GM12878 (cell line): Measurements from ENCODE around the gene ARHGAP45. TPM values are rescaled to one million over a fixed set of nuclear protein-coding genes. Genes with fewer than 3 reads are reported as not detected.

Source experiments
- ATAC-seq: fragments of 200-7000 bp; cut with Tn5 transposase; 3 replicates; pipeline ENCODE4 v1.9.1; 2020; ENCODE audit warnings: mild to moderate bottlenecking, moderate library complexity
- BruUV-seq: library from RNA; stranded (reverse); fragments of 400-500 nt; replicated peaks from 2 replicates; lab custom pipeline; 2021; lab: Mats Ljungman, UMichigan
- CTCF ChIA-PET: fragments of 300-600 bp; sonication (Branson Sonifier 250); formaldehyde crosslinking; extraction: SDS; loops from one replicate; lab custom pipeline; 2021; ENCODE audit warnings: inconsistent platforms; lab: Yijun Ruan, JAX
- POLR2A ChIA-PET: fragments of 350-600 bp; formaldehyde crosslinking; extraction: SDS; loops from one replicate; lab custom pipeline; 2021; ENCODE audit warnings: inconsistent platforms; lab: Charles Lee
- RAD21 ChIA-PET: fragments of 300-600 bp; sonication (Branson Sonifier 250); formaldehyde crosslinking; loops from one replicate; lab custom pipeline; 2023; ENCODE audit warnings: antibody characterized with exemption; ENCODE audit not compliant: unreplicated experiment; lab: Charles Lee
- SMC1A ChIA-PET: fragments of 300-600 bp; sonication (Branson Sonifier 250); formaldehyde crosslinking; loops from one replicate; lab custom pipeline; 2023; ENCODE audit not compliant: unreplicated experiment, uncharacterized antibody; lab: Charles Lee
- DNase-seq: peaks from one replicate; pipeline ENCODE4 v3.0.0-alpha.2; 2011; ENCODE audit warnings: low read depth, low spot score
- FAIRE-seq: peaks from 3 replicates; lab custom pipeline; 2011; peaks lifted over from hg19 to GRCh38; lab: Jason Lieb, UNC
- H2AFZ ChIP-seq: 2 replicates; pipeline ENCODE4 v1.6.0; 2011; ENCODE audit warnings: low read depth, low read length, control low read depth; ENCODE audit not compliant: control insufficient read depth
- H3K27ac ChIP-seq: 2 replicates; pipeline ENCODE4 v1.5.1; 2011; ENCODE audit warnings: control low read depth; ENCODE audit not compliant: control insufficient read depth, insufficient read depth
- H3K27me3 ChIP-seq, 2 experiments: replicated peaks in 1 of 2; 2 replicates each; pipeline versions ENCODE4 v1.6.0 to v1.6.1; 2011; ENCODE audit warnings: low read length in 1 of 2; ENCODE audit not compliant: control insufficient read depth in 2 of 2, insufficient read depth in 2 of 2
- H3K36me3 ChIP-seq, 2 experiments: 2 replicates each; pipeline ENCODE4 v1.5.1; 2011; ENCODE audit warnings: low read length in 1 of 2; ENCODE audit not compliant: control insufficient read depth in 2 of 2, insufficient read depth in 2 of 2
- H3K4me1 ChIP-seq: 2 replicates; pipeline ENCODE4 v1.6.1; 2011; ENCODE audit warnings: mild to moderate bottlenecking, low read length, moderate library complexity, mixed read lengths; ENCODE audit not compliant: control insufficient read depth, insufficient read depth
- H3K4me2 ChIP-seq: 2 replicates; pipeline ENCODE4 v1.6.0; 2011; ENCODE audit warnings: control low read depth; ENCODE audit not compliant: control insufficient read depth, insufficient read depth
- H3K4me3 ChIP-seq: fragments of 200-600 bp; sonication (generic); 2 replicates; pipeline ENCODE4 v1.5.1; 2016
- H3K79me2 ChIP-seq: 2 replicates; pipeline ENCODE4 v1.6.0; 2011; ENCODE audit warnings: low read length; ENCODE audit not compliant: control insufficient read depth, insufficient read depth
- H3K9ac ChIP-seq: 2 replicates; pipeline ENCODE4 v1.8.0; 2011; ENCODE audit warnings: low read length, control low read depth, mixed read lengths; ENCODE audit not compliant: control insufficient read depth, insufficient read depth
- H3K9me3 ChIP-seq: replicated peaks from 3 replicates; pipeline ENCODE4 v1.5.1; 2011; ENCODE audit warnings: mild to moderate bottlenecking, low read length; ENCODE audit not compliant: control insufficient read depth, insufficient read depth
- H4K20me1 ChIP-seq: 2 replicates; pipeline ENCODE4 v1.6.0; 2011; ENCODE audit not compliant: control insufficient read depth, insufficient read depth
- BACH1 ChIP-seq: fragments of 450-650 bp; IDR thresholded peaks from 2 replicates; pipeline ENCODE4 v1.6.1; 2017; ENCODE audit warnings: mild to moderate bottlenecking, borderline replicate concordance
- BRCA1 ChIP-seq: IDR thresholded peaks from 2 replicates; pipeline ENCODE4 v1.6.1; 2011; ENCODE audit warnings: low read depth, low read length, improper control_type of control experiment
- CUX1 ChIP-seq: IDR thresholded peaks from 2 replicates; pipeline ENCODE4 v1.6.1; 2012; ENCODE audit warnings: improper control_type of control experiment, low read depth, low read length; ENCODE audit not compliant: insufficient replicate concordance
- E2F8 ChIP-seq: fragments of 450-650 bp; IDR thresholded peaks from 2 replicates; pipeline ENCODE4 v1.6.1; 2018; ENCODE audit warnings: mild to moderate bottlenecking, low read depth, moderate library complexity; ENCODE audit not compliant: partially characterized antibody
- HSF1 ChIP-seq: fragments of 150-350 bp; IDR thresholded peaks from 2 replicates; pipeline ENCODE4 v1.6.1; 2014; ENCODE audit warnings: mild to moderate bottlenecking, low read depth, low read length
- IKZF1 ChIP-seq: fragments of 450-650 bp; conservative IDR thresholded peaks from 2 replicates; pipeline ENCODE4 v1.6.1; 2017; ENCODE audit warnings: antibody characterized with exemption, mild to moderate bottlenecking
- KDM1A ChIP-seq: fragments of 200-600 bp; sonication (generic); IDR thresholded peaks from 2 replicates; pipeline ENCODE4 v1.6.1; 2016; ENCODE audit warnings: borderline replicate concordance
- NFYB ChIP-seq: IDR thresholded peaks from 2 replicates; pipeline ENCODE4 v1.6.1; 2011; ENCODE audit warnings: low read depth, mild to moderate bottlenecking, low read length, improper control_type of control experiment, moderate library complexity; ENCODE audit not compliant: insufficient read depth
- PAX8 ChIP-seq: fragments of 450-650 bp; IDR thresholded peaks from 2 replicates; pipeline ENCODE4 v1.6.1; 2017; ENCODE audit warnings: mild to moderate bottlenecking, moderate library complexity
- POLR2A ChIP-seq: IDR thresholded peaks from 2 replicates; pipeline ENCODE4 v1.6.1; 2011; ENCODE audit warnings: low read depth, mild to moderate bottlenecking, low read length
- POLR2AphosphoS2 ChIP-seq: IDR thresholded peaks from 2 replicates; pipeline ENCODE4 v1.6.1; 2011; ENCODE audit warnings: low read depth, mild to moderate bottlenecking, low read length, improper control_type of control experiment, moderate library complexity
- RAD21 ChIP-seq: IDR thresholded peaks from 2 replicates; pipeline ENCODE4 v1.6.1; 2011; ENCODE audit warnings: mild to moderate bottlenecking, low read depth, low read length, moderate library complexity; ENCODE audit not compliant: insufficient read depth
- SUZ12 ChIP-seq: fragments of 200-600 bp; sonication (generic); IDR thresholded peaks from one replicate; pipeline ENCODE4 v1.6.1; 2018; ENCODE audit warnings: antibody characterized with exemption, mild to moderate bottlenecking; ENCODE audit not compliant: unreplicated experiment
- WGBS: methylation state at CpG from one replicate; pipeline ENCODE4 v1.1.6; 2016; ENCODE audit warnings: low lambda C conversion rate; ENCODE audit not compliant: insufficient replicate concordance, insufficient coverage; ENCODE audit errors: missing lambda C conversion rate; 5-methylcytosine and 5-hydroxymethylcytosine counted together
- in situ Hi-C: fragments of 300-500 bp; cut with MboI; formaldehyde crosslinking; loops from 9 replicates; pipeline ENCODE4 v1.14.3; 2018; ENCODE audit warnings: mixed read lengths
- intact Hi-C: fragments of 100-400 bp; cut with micrococcal nuclease; formaldehyde crosslinking; loops from one replicate; pipeline ENCODE4 v1.14.2; 2022; ENCODE audit not compliant: unreplicated experiment
- polyA plus RNA-seq, 11 experiments: library from polyadenylated mRNA; depleted of rRNA in 4 of 11; unstranded in 6 of 11; stranded (reverse) in 5 of 11; fragments of >200 nt; fragmentation: Nextera tagmentation in 4 of 11; fragmentation: Illumina TruSeq in 1 of 11; extraction: Ambion mirVana in 4 of 11; extraction: Trizol in 1 of 11; gene quantifications; 1 replicate in 1 of 11; 2 replicates in 10 of 11; pipeline versions ENCODE4 v1.2.1 to v1.2.3, GENCODE V29; 2011 to 2016; ENCODE audit warnings: inconsistent platforms in 2 of 11, missing spikeins in 2 of 11, low read depth in 1 of 11
- total RNA-seq, 4 experiments: library from RNA; depleted of rRNA in 3 of 4; stranded (reverse); fragments of >200 nt in 3 of 4; fragmentation: Illumina TruSeq in 1 of 4; extraction: Trizol in 1 of 4; gene quantifications; 2 replicates each; pipeline versions ENCODE4 v1.2.1 to v1.2.3, GENCODE V29; 2013 to 2021

Gene ARHGAP45
- total and polyA plus RNA-seq, 10 of the 15 experiments (the other 5 are each of a cell fraction or from before 2014, with no cell fraction given) = 1.4 to 151 (median 59.9) TPM

GRCh38 chr19:1063909-1064660 is 2.9 kb upstream of the ARHGAP45 start:
- ATAC-seq (no peak), DNase-seq (no peak), FAIRE-seq (no peak)
- Histone ChIP-seq H3K4me2 (no peak overlapping the region; the same call in 1 of the 2 replicates), H3K4me3 (no peak overlapping the region), H3K9me3 (no peaks in the 10 kb centered on the region), H4K20me1 (no peaks in the 10 kb centered on the region), H2AFZ (no peak overlapping the region; the same call in 1 of the 2 replicates), H3K4me1 (peaks cover 17% of the 10 kb centered on the region), H3K79me2 (peaks cover 18% of the 10 kb centered on the region), H3K27me3 (no peaks in the 10 kb centered on the region), H3K27ac (no peak overlapping the region), H3K36me3 (no peaks in the 10 kb centered on the region), H3K9ac (no peak overlapping the region)
- ChIA-PET RAD21 (interaction anchor here (0.6 to 1.4 kb wide), 10 partner anchors 13 to 70 kb away, joined by 3 to 6 read pairs (median 4); no protein-coding TSS in a partner anchor), POLR2A (interaction anchor here (0.6 to 2.8 kb wide), 11 partner anchors 9 to 149 kb away, joined by 3 to 12 read pairs (median 4); no protein-coding TSS in a partner anchor), CTCF (interaction anchor here (0.9 to 2.2 kb wide), 10 partner anchors 11 to 130 kb away, joined by 3 to 11 read pairs (median 4); partner anchors contain the start of genes ABCA7 and RNU6-2), SMC1A (interaction anchor here (1.0 to 2.3 kb wide), 4 partner anchors 11 to 49 kb away, joined by 3 to 11 read pairs (median 4); no protein-coding TSS in a partner anchor)
- in situ Hi-C loops = no loop called here
- WGBS = 93% methylated on average over 34 of the region's 37 CpGs
- intact Hi-C loops = loop anchor here (2.0 kb wide), 1 partner anchor 23 kb away; the partner anchor contains the start of gene ABCA7
- no TSS peak for BruUV-seq
- TF ChIP-seq E2F8 (no peak), CUX1 (no peak), PAX8 (no peak), RAD21 (no peak), NFYB (no peak), SUZ12 (no peak), KDM1A (no peak), HSF1 (no peak), POLR2A (no peak), POLR2AphosphoS2 (no peak), IKZF1 (no peak), BACH1 (no peak), BRCA1 (no peak)
